SKM-1 (cell line): ENCODE data around the gene MARCHF3.
"Not testable (repeated sequence)": the region's sequence is repeated elsewhere in the genome, so short reads cannot be mapped to it uniquely, and the experiment has no call there.

Experiments
- DNase-seq: peaks from one replicate; lab custom pipeline; 2025; ENCODE audit not compliant: unreplicated experiment; lab: John Stamatoyannopoulos, UW

Gene MARCHF3

GRCh38 chr5:126852841-126853271 is 177.5 kb downstream of the MARCHF3 start:
- no peak for DNase-seq

GRCh38 chr5:126852091-126852571 is 178.2 kb downstream of the MARCHF3 start:
- no peak for DNase-seq

GRCh38 chr5:126851501-126852011 is 178.8 kb downstream of the MARCHF3 start:
- DNase-seq = no peak

- no peak for DNase-seq
Observed at GRCh38 chr5:126849101-126849678, 181.2 kb downstream of the MARCHF3 start.

- no peak for DNase-seq
Observed at GRCh38 chr5:126848253-126848652, 182.1 kb downstream of the MARCHF3 start.

GRCh38 chr5:126847826-126848251 is 182.5 kb downstream of the MARCHF3 start:
- no peak for DNase-seq

- no peak for DNase-seq
Observed at GRCh38 chr5:126847456-126847820, 182.9 kb downstream of the MARCHF3 start.

- DNase-seq = no peak
Observed at GRCh38 chr5:126846744-126847455, 183.5 kb downstream of the MARCHF3 start.

- DNase-seq = no peak
Observed at GRCh38 chr5:126846344-126846743, 184.0 kb downstream of the MARCHF3 start.

- DNase-seq = peak; percentile 11
Observed at GRCh38 chr5:126845470-126846070, 184.8 kb downstream of the MARCHF3 start.

GRCh38 chr5:126843375-126843774 is 187.0 kb downstream of the MARCHF3 start:
- not testable (repeated sequence) for DNase-seq

GRCh38 chr5:126839407-126839806 is 191.0 kb downstream of the MARCHF3 start:
- not testable (repeated sequence) for DNase-seq

- DNase-seq = no peak
Observed at GRCh38 chr5:126837906-126838539, 192.3 kb downstream of the MARCHF3 start.

- no peak for DNase-seq
Observed at GRCh38 chr5:126837242-126837641, 193.1 kb downstream of the MARCHF3 start.

GRCh38 chr5:126836778-126837177 is 193.6 kb downstream of the MARCHF3 start:
- DNase-seq = no peak

GRCh38 chr5:126831156-126831555 is 199.2 kb downstream of the MARCHF3 start:
- no peak for DNase-seq

- DNase-seq = no peak
Observed at GRCh38 chr5:126830061-126830460, 200.3 kb downstream of the MARCHF3 start.

GRCh38 chr5:126829098-126829497 is 201.3 kb downstream of the MARCHF3 start:
- no peak for DNase-seq

GRCh38 chr5:126826619-126827215 is 203.6 kb downstream of the MARCHF3 start:
- no peak for DNase-seq

GRCh38 chr5:126819253-126819652 is 211.1 kb downstream of the MARCHF3 start:
- no peak for DNase-seq

- DNase-seq = no peak
Observed at GRCh38 chr5:126818736-126819135, 211.6 kb downstream of the MARCHF3 start.
